Measurements from ENCODE around the gene TTC7B. TPM values are rescaled to one million over a fixed set of nuclear protein-coding genes. Genes with fewer than 3 reads are reported as not detected.

Gene TTC7B
- total RNA-seq, 2 experiments from 2014 or later: 5.6 to 6.5 TPM

DNA sequence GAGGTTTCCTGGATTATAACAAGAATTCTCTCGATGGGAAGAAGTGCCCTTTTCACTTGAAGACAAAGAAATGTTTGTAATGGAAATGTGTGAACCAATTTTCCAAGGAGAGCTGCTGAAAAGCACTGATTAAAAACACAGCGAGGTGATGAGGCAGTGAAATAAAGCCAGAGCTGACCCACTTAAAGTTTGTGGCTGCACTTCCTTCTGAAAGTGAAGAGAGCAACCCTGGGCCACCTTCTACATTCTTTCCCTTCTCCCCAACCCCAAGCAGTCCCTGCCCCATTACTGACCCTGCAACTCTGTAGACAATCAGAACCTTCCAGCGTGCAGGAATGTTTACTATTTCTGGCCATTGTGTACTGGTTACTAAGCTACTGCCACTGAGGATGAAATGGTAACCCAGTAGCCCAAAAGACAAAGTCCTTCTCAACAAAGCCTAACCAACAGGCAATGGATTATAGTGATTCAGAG, 173.9 kb downstream of the TTC7B start:
- H3K27ac Mint-ChIP-seq: no peak overlapping the region
- no peaks in the 10 kb centered on the region for H3K27me3 Mint-ChIP-seq (ENCODE audit: low read depth)
- no peaks in the 10 kb centered on the region for H3K36me3 Mint-ChIP-seq (ENCODE audit: low read depth)
- intact Hi-C loops (cut with micrococcal nuclease): no loop called here
- H3K4me1 Mint-ChIP-seq (ENCODE audit: low read depth): no peaks in the 10 kb centered on the region
- CTCF ChIA-PET: interaction anchor here (1.8 kb wide), 1 partner anchor 55 kb away, joined by 7 read pairs; no protein-coding TSS in a partner anchor
- no peak for DNase-seq
- H3K4me3 Mint-ChIP-seq: no peak overlapping the region
- H3K9me3 Mint-ChIP-seq: no peaks in the 10 kb centered on the region

GRCh38 chr14:90641615-90642243, 174.5 kb downstream of the TTC7B start:
- Mint-ChIP-seq H3K4me1 (ENCODE audit: low read depth) (no peaks in the 10 kb centered on the region), H3K27me3 (ENCODE audit: low read depth) (no peaks in the 10 kb centered on the region), H3K27ac (no peak overlapping the region), H3K4me3 (no peak overlapping the region), H3K36me3 (ENCODE audit: low read depth) (no peaks in the 10 kb centered on the region), H3K9me3 (no peaks in the 10 kb centered on the region)
- intact Hi-C loops (cut with micrococcal nuclease): no loop called here
- CTCF ChIA-PET: interaction anchor here (0.5 to 1.8 kb wide), 2 partner anchors 19 to 56 kb away, joined by 4 to 7 read pairs; no protein-coding TSS in a partner anchor
- DNase-seq: no peak

DNA sequence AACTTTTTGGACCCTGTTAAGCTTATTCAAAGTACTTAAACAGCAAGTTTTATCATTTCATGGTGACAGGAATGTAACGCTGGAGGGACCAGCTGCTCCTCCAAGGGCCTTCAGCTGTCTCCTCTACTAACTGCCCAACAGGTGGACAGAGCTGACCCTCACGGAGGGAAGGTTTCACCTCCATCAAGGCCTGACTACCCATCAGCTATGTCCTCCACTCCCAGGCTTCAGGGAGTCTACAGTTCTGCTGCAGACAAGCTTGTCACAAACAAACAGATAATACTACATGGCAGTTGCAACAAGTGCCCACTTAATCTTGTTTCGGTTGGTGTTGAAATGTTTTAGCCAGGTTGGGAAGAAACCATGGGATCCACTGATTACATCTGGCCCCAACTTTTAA, 175.1 kb downstream of the TTC7B start:
- H3K27me3 Mint-ChIP-seq (ENCODE audit: low read depth): no peaks in the 10 kb centered on the region
- intact Hi-C loops (cut with micrococcal nuclease): no loop called here
- no peaks in the 10 kb centered on the region for H3K9me3 Mint-ChIP-seq
- H3K27ac Mint-ChIP-seq: no peak overlapping the region
- CTCF ChIA-PET: interaction anchor here (0.5 to 1.8 kb wide), 2 partner anchors 20 to 56 kb away, joined by 4 to 7 read pairs; no protein-coding TSS in a partner anchor
- no peak for DNase-seq
- no peak overlapping the region for H3K4me3 Mint-ChIP-seq
- H3K4me1 Mint-ChIP-seq (ENCODE audit: low read depth): no peaks in the 10 kb centered on the region
- no peaks in the 10 kb centered on the region for H3K36me3 Mint-ChIP-seq (ENCODE audit: low read depth)

DNA sequence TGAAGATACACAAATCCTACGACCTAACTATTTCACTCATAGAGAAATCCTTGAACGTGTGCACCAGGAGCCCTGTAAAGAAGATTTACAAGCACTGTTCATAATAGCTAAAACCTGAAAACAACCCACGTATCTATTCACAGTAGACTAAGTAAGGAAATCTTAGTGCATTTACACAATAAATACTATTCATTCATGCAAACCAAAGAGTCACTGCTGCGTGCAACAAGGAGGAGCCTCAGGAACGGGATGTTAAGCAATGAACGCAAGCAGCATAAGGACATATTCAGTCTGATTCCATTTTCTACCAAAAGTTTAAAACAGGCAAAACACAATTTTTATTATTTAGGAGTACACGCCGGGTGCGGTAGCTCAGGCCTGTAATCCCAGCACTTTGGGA, 176.6 kb downstream of the TTC7B start:
- Mint-ChIP-seq H3K4me3 (no peak overlapping the region), H3K4me1 (ENCODE audit: low read depth) (no peaks in the 10 kb centered on the region), H3K9me3 (no peaks in the 10 kb centered on the region), H3K36me3 (ENCODE audit: low read depth) (no peaks in the 10 kb centered on the region), H3K27ac (no peak overlapping the region), H3K27me3 (ENCODE audit: low read depth) (no peaks in the 10 kb centered on the region)
- CTCF ChIA-PET: no interaction called here
- no peak for DNase-seq
- intact Hi-C loops (cut with micrococcal nuclease): no loop called here

GRCh38 chr14:90632871-90633270, 183.4 kb downstream of the TTC7B start:
- no peak for DNase-seq
- Mint-ChIP-seq H3K9me3 (no peaks in the 10 kb centered on the region), H3K27me3 (ENCODE audit: low read depth) (no peaks in the 10 kb centered on the region), H3K27ac (no peak overlapping the region), H3K4me1 (ENCODE audit: low read depth) (no peaks in the 10 kb centered on the region), H3K36me3 (ENCODE audit: low read depth) (no peaks in the 10 kb centered on the region), H3K4me3 (no peak overlapping the region)
- CTCF ChIA-PET: interaction anchor here (0.8 kb wide), 1 partner anchor 147 kb away, joined by 3 read pairs; no protein-coding TSS in a partner anchor
- intact Hi-C loops (cut with micrococcal nuclease): no loop called here

DNA sequence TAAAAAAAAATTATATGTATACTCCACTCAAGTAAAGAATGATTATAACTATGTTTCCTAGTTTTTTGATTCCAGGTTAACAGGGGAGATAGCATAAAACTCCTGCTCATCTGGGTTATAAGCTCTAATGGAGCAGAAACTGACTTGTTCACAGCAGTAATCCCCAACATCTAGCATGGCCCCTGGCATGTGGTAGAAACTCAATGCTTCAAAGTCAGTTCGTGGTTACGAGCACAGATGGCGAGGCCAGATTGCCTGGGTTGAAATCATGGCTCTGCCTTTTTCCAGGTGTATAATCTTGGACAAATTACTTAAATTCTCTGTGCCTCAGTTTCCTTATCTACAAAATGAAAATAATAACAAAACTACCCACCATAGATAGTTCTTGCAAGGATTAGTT, 183.8 kb downstream of the TTC7B start:
- no peaks in the 10 kb centered on the region for H3K36me3 Mint-ChIP-seq (ENCODE audit: low read depth)
- H3K4me3 Mint-ChIP-seq: no peak overlapping the region
- intact Hi-C loops (cut with micrococcal nuclease): no loop called here
- H3K9me3 Mint-ChIP-seq: no peaks in the 10 kb centered on the region
- H3K4me1 Mint-ChIP-seq (ENCODE audit: low read depth): no peaks in the 10 kb centered on the region
- no peak for DNase-seq
- H3K27me3 Mint-ChIP-seq (ENCODE audit: low read depth): no peaks in the 10 kb centered on the region
- no peak overlapping the region for H3K27ac Mint-ChIP-seq
- CTCF ChIA-PET: no interaction called here

GRCh38 chr14:90630171-90630806, 185.9 kb downstream of the TTC7B start:
- Mint-ChIP-seq H3K9me3 (no peaks in the 10 kb centered on the region), H3K27me3 (ENCODE audit: low read depth) (no peaks in the 10 kb centered on the region), H3K36me3 (ENCODE audit: low read depth) (no peaks in the 10 kb centered on the region), H3K27ac (no peak overlapping the region), H3K4me1 (ENCODE audit: low read depth) (no peaks in the 10 kb centered on the region), H3K4me3 (no peak overlapping the region)
- DNase-seq: no peak
- intact Hi-C loops (cut with micrococcal nuclease): no loop called here
- CTCF ChIA-PET: interaction anchor here (0.9 to 1.8 kb wide), 2 partner anchors 35 to 67 kb away, joined by 3 to 5 read pairs; no protein-coding TSS in a partner anchor

DNA sequence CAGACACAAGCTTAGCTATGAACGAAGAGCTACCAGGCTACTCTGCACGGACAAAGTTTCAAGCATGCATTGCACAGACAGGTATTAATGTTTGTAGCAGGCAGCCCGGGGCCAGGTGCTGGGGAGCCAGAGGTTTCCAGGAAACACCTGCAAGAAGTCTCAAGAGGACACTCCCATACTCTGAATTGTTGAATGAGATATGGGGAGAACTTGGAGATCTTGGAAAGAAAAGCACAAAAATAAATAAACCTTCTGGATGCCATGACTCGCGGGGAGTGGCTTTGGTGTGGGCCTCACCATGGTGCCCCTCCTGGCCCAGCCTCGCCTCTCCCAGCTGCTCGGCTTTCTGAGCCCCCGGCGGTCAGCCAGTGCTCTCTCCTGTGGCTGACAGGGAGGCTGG, 186.8 kb downstream of the TTC7B start:
- H3K27ac Mint-ChIP-seq: no peak overlapping the region
- no peak for DNase-seq
- H3K27me3 Mint-ChIP-seq (ENCODE audit: low read depth): no peaks in the 10 kb centered on the region
- H3K4me3 Mint-ChIP-seq: no peak overlapping the region
- intact Hi-C loops (cut with micrococcal nuclease): no loop called here
- CTCF ChIA-PET: interaction anchor here (1.8 kb wide), 1 partner anchor 68 kb away, joined by 5 read pairs; no protein-coding TSS in a partner anchor
- H3K36me3 Mint-ChIP-seq (ENCODE audit: low read depth): no peaks in the 10 kb centered on the region
- no peaks in the 10 kb centered on the region for H3K4me1 Mint-ChIP-seq (ENCODE audit: low read depth)
- no peaks in the 10 kb centered on the region for H3K9me3 Mint-ChIP-seq

GRCh38 chr14:90628825-90629224, 187.4 kb downstream of the TTC7B start:
- no peaks in the 10 kb centered on the region for H3K9me3 Mint-ChIP-seq
- no peak for DNase-seq
- no peak overlapping the region for H3K27ac Mint-ChIP-seq
- no peaks in the 10 kb centered on the region for H3K36me3 Mint-ChIP-seq (ENCODE audit: low read depth)
- H3K4me1 Mint-ChIP-seq (ENCODE audit: low read depth): no peaks in the 10 kb centered on the region
- CTCF ChIA-PET: no interaction called here
- no peaks in the 10 kb centered on the region for H3K27me3 Mint-ChIP-seq (ENCODE audit: low read depth)
- intact Hi-C loops (cut with micrococcal nuclease): no loop called here
- no peak overlapping the region for H3K4me3 Mint-ChIP-seq

DNA sequence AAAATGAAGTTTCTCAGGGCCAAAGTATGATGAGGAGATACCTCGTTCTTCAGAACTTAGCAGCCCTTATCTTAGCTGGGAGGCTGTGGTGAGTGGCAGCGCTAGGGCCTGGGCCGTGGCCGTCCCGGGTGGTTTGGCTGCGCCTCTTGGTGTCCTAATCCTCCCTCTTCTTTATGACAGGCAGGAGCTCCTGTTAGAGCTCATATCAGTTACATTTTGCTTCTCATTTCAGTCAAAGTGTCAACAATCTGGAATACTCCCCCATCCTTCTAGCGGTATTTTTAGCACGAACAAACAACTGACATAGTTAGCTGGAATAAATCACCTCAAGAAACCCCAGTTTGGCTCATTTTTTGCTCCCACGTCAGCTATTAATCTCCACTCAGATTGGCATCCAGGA, 188.8 kb downstream of the TTC7B start:
- intact Hi-C loops (cut with micrococcal nuclease): no loop called here
- H3K27me3 Mint-ChIP-seq (ENCODE audit: low read depth): no peaks in the 10 kb centered on the region
- no peaks in the 10 kb centered on the region for H3K9me3 Mint-ChIP-seq
- no peaks in the 10 kb centered on the region for H3K4me1 Mint-ChIP-seq (ENCODE audit: low read depth)
- no peak for DNase-seq
- H3K27ac Mint-ChIP-seq: no peak overlapping the region
- H3K36me3 Mint-ChIP-seq (ENCODE audit: low read depth): no peaks in the 10 kb centered on the region
- CTCF ChIA-PET: no interaction called here
- no peak overlapping the region for H3K4me3 Mint-ChIP-seq

- H3K4me1 Mint-ChIP-seq (ENCODE audit: low read depth): no peaks in the 10 kb centered on the region
- H3K36me3 Mint-ChIP-seq (ENCODE audit: low read depth): no peaks in the 10 kb centered on the region
- no peak overlapping the region for H3K4me3 Mint-ChIP-seq
- H3K9me3 Mint-ChIP-seq: no peaks in the 10 kb centered on the region
- CTCF ChIA-PET: no interaction called here
- intact Hi-C loops (cut with micrococcal nuclease): no loop called here
- H3K27ac Mint-ChIP-seq: no peak overlapping the region
- H3K27me3 Mint-ChIP-seq (ENCODE audit: low read depth): no peaks in the 10 kb centered on the region
- no peak for DNase-seq
Measured at GRCh38 chr14:90626550-90626949, 189.7 kb downstream of the TTC7B start.

DNA sequence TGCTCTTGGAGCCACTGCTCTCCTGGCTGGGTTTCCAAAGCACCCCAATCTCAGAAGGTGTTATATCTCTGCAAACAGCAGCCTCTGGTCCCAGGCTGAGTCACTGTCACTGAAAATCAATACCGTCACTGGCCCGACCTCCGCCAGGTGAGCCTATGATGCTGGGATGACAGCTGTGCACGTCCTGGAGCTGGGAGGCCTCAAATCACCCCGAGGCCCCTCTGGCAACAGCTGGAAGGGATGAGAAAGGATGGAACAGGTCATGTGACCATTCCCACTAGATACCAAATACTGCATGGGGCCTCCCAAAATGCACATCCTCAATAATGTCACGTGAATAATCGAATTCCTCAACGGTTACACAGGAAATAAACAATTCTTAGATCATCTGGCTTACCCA, 190.8 kb downstream of the TTC7B start:
- no peaks in the 10 kb centered on the region for H3K9me3 Mint-ChIP-seq
- DNase-seq: no peak
- CTCF ChIA-PET: interaction anchor here (0.8 kb wide), 1 partner anchor 72 kb away, joined by 3 read pairs; no protein-coding TSS in a partner anchor
- no peaks in the 10 kb centered on the region for H3K27me3 Mint-ChIP-seq (ENCODE audit: low read depth)
- no peak overlapping the region for H3K4me3 Mint-ChIP-seq
- H3K4me1 Mint-ChIP-seq (ENCODE audit: low read depth): no peaks in the 10 kb centered on the region
- intact Hi-C loops (cut with micrococcal nuclease): no loop called here
- H3K36me3 Mint-ChIP-seq (ENCODE audit: low read depth): no peaks in the 10 kb centered on the region
- no peak overlapping the region for H3K27ac Mint-ChIP-seq

Measured in activated naive CD4-positive, alpha-beta T cell treated with anti-CD3 and anti-CD28 coated beads for 36 hours (primary cell).